ENCODE measurements around the gene TICRR. TPM values are rescaled to one million over a fixed set of nuclear protein-coding genes. Genes with fewer than 3 reads are reported as not detected.

The TICRR gene
- total and polyA plus RNA-seq, 2 experiments from 2014 or later = 2.7 to 11.0 TPM

DNA sequence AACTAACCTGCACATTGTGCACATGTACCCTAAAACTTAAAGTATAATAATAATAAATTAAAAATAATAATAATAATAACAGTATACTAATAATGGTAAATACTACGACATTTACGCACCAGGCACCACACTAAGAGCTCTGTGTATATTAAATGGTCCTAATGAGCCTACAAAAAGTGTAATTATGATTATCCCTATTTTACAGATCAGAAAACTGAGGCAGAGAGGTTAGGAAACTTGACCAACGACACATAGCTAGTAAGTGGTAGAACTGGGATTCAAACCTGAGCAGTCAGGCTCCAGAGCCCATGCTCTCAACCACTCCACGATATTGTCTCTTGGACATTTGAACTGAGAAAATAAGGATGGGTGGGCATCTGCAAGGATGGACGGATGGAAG is 65.0 kb downstream of the TICRR start:
- H3K27me3 ChIP-seq = no peaks in the 10 kb centered on the region
- no peak for DNase-seq (ENCODE audit: low read depth in 1 of 2, low spot score in 1 of 2)
- peaks cover 21% of the 10 kb centered on the region for H3K36me3 ChIP-seq
- H3K9me3 ChIP-seq (ENCODE audit: low read depth) = no peaks in the 10 kb centered on the region
- H3K4me3 ChIP-seq = no peak overlapping the region
- H3K4me1 ChIP-seq (ENCODE audit: low read depth) = no peaks in the 10 kb centered on the region
- TF ChIP-seq, protein P1, sequence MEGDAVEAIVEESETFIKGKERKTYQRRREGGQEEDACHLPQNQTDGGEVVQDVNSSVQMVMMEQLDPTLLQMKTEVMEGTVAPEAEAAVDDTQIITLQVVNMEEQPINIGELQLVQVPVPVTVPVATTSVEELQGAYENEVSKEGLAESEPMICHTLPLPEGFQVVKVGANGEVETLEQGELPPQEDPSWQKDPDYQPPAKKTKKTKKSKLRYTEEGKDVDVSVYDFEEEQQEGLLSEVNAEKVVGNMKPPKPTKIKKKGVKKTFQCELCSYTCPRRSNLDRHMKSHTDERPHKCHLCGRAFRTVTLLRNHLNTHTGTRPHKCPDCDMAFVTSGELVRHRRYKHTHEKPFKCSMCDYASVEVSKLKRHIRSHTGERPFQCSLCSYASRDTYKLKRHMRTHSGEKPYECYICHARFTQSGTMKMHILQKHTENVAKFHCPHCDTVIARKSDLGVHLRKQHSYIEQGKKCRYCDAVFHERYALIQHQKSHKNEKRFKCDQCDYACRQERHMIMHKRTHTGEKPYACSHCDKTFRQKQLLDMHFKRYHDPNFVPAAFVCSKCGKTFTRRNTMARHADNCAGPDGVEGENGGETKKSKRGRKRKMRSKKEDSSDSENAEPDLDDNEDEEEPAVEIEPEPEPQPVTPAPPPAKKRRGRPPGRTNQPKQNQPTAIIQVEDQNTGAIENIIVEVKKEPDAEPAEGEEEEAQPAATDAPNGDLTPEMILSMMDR (IDR thresholded peaks at IDR 0.05; ENCODE audit: low read depth, low read length) = no peak
- no peak overlapping the region for H3K27ac ChIP-seq

DNA sequence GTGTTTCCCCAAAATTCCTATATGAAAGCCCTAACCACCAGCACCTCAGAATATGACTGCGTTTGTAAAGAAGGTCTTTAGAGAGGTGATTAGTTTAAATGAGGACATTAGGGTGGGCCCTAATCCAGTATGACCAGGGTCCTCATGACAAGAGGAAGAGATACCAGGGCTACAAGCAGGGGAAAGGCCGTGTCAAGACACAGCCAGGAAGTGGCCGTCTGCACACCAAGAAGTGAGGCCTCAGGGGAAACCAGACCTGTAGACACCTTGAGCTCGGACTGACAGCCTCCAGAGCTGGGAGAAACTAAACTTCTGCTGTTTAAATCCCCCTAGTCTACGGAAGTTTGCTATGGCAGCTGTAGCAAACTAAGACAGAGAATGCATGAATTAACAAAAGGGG is 65.8 kb downstream of the TICRR start:
- no peaks in the 10 kb centered on the region for H3K27me3 ChIP-seq
- H3K4me3 ChIP-seq = no peak overlapping the region
- H3K9me3 ChIP-seq (ENCODE audit: low read depth) = no peaks in the 10 kb centered on the region
- DNase-seq (ENCODE audit: low read depth in 1 of 2, low spot score in 1 of 2) = no peak
- no peaks in the 10 kb centered on the region for H3K4me1 ChIP-seq (ENCODE audit: low read depth)
- peaks cover 22% of the 10 kb centered on the region for H3K36me3 ChIP-seq
- TF ChIP-seq, protein P1 (IDR thresholded peaks at IDR 0.05; ENCODE audit: low read depth, low read length) = no peak
- H3K27ac ChIP-seq = no peak overlapping the region

DNA sequence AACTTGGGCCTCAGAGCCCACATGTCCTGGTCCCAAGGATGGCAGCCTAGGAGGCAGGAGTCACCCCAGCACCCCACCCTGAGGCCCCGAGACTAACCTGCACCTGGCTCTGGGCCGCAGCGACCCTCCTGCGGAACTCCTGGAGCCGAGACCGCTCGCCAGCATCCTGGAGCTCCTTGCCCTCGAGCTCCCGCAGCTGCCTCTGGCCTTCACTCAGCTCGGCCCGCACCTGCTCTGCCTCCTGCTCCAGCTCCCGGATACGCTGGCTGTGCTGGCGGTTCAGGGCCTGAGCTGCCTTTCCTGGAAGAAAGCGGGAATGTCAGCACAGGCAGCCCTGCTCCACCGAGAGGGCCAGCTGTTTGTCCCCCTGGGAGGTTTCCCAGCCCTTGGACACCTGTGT is 66.8 kb downstream of the TICRR start:
- H3K4me1 ChIP-seq (ENCODE audit: low read depth) = no peaks in the 10 kb centered on the region
- H3K36me3 ChIP-seq = peaks cover 25% of the 10 kb centered on the region
- no peak overlapping the region for H3K4me3 ChIP-seq
- H3K27ac ChIP-seq = no peak overlapping the region
- no peaks in the 10 kb centered on the region for H3K27me3 ChIP-seq
- TF ChIP-seq, protein P1 (IDR thresholded peaks at IDR 0.05; ENCODE audit: low read depth, low read length) = no peak
- H3K9me3 ChIP-seq (ENCODE audit: low read depth) = no peaks in the 10 kb centered on the region
- no peak for DNase-seq (ENCODE audit: low read depth in 1 of 2, low spot score in 1 of 2)

DNA sequence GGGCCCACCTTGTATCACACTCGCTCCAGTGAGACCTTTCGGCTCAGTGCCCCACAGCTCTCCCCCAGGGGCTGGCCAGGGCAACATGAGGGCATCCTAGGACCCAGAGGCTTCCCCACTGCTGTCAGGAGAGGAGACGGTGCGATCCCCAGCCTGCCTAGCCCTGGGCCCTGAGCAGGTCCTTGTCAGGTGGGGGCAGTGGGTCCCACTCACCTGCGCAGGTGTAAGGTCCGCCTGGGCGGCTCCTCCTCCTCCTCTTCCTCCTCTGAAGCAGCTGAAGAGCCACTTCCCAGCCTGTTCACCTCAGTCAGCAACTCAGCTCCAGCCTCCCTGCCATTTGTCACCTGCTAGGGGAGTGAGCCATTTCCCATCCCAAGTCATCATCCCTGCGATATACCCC is 70.4 kb downstream of the TICRR start:
- Histone ChIP-seq H3K9me3 (ENCODE audit: low read depth) (no peaks in the 10 kb centered on the region), H3K36me3 (peaks cover 22% of the 10 kb centered on the region), H3K27me3 (no peaks in the 10 kb centered on the region), H3K4me1 (ENCODE audit: low read depth) (no peaks in the 10 kb centered on the region), H3K27ac (no peak overlapping the region), H3K4me3 (no peak overlapping the region)
- DNase-seq (ENCODE audit: low read depth in 1 of 2, low spot score in 1 of 2) = no peak
- TF ChIP-seq, protein P1 (IDR thresholded peaks at IDR 0.05; ENCODE audit: low read depth, low read length) = no peak

DNA sequence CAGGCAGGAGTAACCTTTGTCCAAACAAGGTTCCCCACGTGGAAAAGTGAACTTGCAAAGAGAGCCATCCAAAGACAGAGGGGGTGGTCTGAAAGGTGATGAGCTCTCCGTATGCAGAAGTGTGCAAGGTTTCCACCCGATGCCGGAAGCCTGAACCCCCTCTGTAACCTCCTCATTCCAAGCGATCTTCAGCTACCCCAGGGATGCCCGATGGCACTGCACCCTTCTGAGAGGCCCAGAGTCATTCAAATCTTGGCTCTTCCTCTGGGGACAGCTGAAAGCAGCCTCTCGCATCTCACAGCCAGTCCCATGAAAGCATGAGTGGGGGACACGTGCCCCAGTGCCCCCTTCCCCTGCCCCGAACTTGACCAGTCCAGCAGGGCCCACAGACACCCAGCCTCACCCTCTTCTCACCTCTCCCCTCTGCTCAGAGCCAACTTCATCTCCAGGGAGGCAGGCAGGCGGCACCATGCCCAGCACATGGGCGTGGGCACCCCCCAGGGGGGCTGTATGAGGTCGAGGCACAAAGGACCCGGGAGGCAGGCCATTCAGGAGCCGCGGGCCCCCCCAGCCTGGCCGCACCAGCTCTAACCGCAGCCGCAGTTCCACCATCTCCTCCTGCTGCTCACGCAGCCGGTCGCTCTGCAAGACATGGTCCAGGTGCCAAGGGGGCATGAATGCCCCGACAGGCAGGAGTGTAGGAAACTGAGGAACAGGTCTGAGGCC is 71.3 kb downstream of the TICRR start:
- DNase-seq (ENCODE audit: low read depth in 1 of 2, low spot score in 1 of 2) = no peak

More for the DNA sequence above, 71.3 kb downstream of the TICRR start:
- Histone ChIP-seq H3K9me3 (ENCODE audit: low read depth) (no peaks in the 10 kb centered on the region), H3K27me3 (no peaks in the 10 kb centered on the region), H3K4me1 (ENCODE audit: low read depth) (no peaks in the 10 kb centered on the region), H3K27ac (no peak overlapping the region), H3K4me3 (no peak overlapping the region), H3K36me3 (peaks cover 23% of the 10 kb centered on the region)
- TF ChIP-seq, protein P1 (IDR thresholded peaks at IDR 0.05; ENCODE audit: low read depth, low read length) = no peak
